HG03432 (cell line): ENCODE measurements around the gene LRRC27.
"Not testable (repeated sequence)": the region's sequence is repeated elsewhere in the genome, so short reads cannot be mapped to it uniquely, and the experiment has no call there.

Source experiments
- ATAC-seq: cut with Tn5 transposase; IDR thresholded peaks from one replicate; pipeline ENCODE4 v1.9.1; 2021; ENCODE audit warnings: mild to moderate bottlenecking, moderate library complexity; ENCODE audit not compliant: unreplicated experiment

Gene LRRC27

DNA sequence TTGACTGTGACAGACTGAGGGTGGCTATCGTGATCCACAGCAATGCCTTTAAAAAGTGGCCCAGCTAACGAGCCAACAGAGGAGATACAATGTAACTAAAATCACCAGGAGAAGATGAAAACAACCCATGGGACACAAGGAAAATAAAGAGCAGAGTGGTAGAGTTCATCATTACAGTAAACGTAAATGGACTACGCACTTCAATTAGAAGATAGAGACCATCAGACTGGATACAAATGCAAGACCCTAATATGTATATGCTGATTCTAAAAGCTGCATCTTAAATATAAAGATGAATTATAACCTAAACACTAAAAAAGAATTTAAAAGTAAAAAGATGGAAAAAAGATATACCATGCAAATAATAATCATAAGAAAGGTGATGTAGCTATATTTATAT lies 17.7 kb upstream of the LRRC27 start:
- no peak for ATAC-seq

DNA sequence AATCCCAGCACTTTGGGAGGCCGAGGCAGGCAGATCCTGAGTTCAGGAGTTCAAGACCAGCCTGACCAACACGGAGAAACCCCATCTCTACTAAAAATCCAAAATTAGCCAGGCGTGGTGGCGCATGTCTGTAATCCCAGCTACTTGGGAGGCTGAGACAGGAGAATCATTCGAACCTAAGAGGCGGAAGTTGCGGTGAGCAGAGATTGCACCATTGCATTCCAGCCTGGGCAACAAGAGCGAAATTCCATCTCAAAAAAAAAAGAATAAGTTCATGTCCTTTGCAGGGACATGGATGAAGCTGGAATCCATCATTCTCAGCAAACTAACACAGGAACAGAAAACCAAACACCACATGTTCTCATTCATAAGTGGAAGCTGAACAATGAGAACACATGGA lies 17.1 kb upstream of the LRRC27 start:
- not testable (repeated sequence) for ATAC-seq

DNA sequence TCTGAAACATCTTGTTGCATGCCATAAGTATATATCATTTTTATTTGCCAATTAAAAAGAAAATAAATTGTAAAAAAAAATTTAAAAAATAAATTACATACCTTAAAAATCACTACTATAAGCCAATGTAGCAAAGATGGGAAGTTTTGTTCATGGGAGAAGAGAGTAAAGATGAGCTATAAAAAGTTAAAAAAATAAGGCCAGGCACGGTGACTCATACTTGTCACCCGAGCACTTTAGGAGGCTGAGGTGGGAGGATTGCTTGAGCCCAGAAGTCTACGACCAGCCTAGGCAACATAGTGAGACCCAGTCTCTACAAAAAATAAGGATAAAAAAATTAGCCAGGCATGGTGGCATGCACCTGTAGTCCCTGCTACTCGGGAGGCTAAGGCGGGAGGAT lies 15.9 kb upstream of the LRRC27 start:
- no peak for ATAC-seq

DNA sequence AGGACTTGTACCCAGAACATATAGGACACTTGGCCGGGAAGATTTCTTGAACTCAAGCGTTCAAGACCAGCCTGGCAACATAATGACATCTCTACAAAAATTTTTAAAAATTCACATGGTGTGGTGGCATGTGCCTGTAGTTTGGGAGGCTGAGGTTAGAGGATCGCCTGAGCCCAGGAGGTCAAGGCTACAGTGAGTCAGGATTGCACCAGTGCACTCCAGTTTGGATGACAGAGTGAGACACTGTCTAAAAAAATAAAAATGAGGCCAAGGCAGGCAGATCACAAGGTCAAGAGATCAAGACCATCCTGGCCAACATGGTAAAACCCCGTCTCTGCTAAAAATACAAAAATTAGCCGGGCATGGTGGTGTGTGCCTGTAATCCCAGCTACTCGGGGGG lies 14.5 kb upstream of the LRRC27 start:
- not testable (repeated sequence) for ATAC-seq

DNA sequence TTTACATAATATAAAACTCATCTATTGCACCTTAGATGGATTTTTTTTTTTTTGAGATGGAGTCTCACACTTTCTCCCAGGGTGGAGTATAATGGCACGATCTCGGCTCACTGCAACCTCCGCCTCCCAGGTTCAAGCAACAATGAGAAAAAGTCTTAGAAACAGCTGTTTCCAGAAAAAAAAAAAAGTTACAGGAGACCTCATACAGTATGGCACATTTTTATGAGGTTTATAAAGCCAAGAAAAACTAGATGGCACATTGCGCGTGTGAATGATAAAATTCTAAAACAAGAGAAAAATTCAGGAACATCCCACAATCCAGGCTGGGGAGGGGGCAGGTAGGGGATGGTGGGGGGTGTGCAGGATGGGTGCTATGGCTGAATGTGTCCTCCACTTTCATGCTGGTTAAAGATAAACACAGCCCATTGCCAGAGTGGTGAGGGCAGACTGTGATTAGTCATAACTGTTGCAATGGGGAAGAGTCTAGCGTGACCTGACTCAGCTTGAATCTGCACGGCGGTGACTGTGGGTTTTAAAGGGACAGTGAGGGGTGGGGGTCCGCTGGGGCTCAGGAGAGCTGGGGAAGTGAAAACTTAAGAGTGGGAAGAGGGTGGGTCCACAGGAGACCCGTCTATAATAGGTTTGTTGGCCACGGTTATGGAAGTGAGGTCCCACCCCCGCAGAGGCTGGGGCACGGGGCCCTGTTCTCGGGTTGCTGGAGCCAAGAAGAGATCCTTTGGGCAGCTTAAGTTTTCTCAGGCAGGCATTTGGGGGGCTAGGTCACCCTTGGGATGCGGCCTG lies 11.9 kb upstream of the LRRC27 start:
- peak; percentile 100 for ATAC-seq

DNA sequence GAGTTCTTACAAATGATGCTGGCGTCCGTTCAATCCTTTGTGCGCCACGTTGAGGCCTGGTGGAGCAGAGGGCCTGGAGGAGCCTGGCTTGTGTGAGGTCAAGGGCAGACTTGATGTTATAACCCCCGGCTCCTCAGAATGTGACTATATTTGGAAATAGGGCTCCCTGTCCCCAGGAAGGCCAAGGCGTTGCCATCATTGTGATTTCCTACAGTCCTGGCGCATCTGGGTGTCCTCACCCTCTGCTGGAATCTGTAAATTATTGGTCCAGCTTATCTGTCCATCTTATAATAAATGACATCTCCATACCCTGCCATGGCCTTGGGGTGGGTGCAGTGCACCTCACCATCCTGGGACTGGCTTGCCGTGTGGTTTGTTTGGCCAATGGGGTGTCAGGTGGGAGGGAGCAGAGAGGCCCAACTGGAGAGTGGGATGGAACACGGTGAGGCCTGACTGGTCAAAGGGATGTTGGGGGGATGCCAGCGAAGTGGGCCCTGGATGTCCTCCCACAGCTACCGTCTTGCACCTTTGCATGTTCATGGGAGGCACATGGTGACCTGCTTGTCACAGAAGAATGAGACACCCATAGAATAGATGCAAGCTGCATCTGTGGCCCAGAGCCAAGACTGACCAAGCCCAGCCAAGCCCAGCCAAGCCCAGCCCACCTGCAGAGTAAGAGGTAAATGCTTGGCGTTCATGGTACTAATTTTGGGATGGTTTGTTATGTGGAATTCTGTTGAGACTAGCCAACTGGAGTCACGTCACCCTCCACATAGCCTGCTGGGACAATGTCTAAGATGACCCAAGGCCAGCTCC lies 11.1 kb upstream of the LRRC27 start:
- ATAC-seq: peak; percentile 15

DNA sequence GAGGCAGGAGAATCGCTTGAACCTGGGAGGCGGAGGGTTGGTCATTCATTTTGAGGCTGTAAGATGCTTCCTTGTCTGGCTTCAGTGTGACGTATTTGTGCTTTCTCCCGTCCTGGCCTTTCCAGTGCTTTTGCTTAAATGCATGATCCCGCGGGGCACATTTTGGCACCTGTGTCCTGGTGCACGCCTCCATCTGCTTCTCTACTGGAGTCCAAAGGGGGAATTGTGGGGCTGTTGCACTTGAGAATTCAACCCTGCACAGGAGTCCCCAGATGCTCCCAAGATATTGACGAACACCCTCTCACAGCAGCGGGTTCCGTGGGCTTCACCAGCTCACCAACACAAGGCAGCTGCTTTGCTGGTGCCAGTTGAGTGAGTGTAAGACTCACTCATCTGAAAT lies 10.3 kb upstream of the LRRC27 start:
- ATAC-seq: no peak

DNA sequence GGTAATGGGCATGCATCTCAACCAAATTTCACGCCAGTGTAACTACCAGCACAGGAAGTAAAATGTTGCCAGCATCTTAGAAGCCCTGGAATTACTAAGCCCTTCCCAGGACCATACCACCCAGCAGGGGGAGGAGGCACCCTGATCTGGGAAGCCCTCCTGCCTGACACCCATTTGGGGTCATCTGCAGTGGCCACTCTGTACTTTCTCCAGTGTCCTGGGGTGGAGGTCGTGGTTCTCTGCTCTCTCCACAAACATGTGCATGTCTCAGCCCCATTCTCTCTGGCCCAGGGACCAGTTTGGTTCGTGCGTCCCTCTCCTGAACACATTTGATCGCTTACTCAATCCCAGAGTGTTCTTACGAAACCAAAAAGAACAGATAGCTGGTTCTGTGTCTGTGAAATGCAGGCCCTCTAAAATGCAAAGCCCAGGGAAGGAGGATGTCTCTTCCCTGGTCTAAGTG lies 9.4 kb upstream of the LRRC27 start:
- no peak for ATAC-seq

DNA sequence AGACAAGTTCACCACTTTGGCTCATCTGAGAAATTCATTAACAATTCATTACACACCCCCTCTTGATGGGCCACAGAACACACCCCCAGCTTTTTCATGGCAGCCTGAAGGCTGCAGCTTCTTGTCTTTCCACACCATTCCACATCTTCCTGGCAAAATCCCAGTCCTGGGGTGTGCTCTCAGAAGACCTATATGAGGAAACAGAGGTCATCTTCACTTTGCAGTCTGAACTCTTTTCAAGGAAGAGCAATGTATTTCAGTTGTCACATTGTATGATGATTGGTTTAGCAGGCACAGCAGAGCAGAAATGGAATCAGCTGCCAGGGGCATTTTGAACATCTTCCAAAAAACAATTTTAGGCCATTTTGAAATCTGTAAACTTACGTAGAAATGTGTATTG lies 7.8 kb upstream of the LRRC27 start:
- ATAC-seq: no peak

DNA sequence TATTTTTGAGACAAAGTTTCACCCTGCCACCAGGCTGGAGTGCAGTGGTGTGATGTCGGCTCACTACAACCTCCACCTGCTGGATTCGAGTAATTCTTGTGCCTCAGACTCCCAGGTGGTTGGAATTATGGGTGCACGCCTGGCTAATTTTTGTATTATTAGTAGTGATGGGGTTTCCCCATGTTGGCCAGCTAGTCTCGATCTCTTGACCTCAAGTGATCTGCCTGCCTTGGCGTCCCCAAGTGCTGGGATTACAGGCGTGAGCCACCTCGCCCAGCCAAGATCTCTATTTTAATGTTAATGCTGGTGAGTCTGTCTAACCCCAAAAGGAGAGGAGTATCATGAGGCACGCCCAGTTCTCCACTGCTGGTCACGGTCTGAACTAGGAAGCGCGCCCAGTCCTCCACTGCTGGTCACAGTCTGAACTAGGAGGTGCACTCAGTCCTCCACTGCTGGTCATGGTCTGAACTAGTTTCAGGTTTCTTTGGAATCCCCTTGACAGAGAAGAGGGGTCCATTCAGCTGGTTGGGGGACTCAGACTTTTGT lies 5.6 kb upstream of the LRRC27 start:
- ATAC-seq: no peak

DNA sequence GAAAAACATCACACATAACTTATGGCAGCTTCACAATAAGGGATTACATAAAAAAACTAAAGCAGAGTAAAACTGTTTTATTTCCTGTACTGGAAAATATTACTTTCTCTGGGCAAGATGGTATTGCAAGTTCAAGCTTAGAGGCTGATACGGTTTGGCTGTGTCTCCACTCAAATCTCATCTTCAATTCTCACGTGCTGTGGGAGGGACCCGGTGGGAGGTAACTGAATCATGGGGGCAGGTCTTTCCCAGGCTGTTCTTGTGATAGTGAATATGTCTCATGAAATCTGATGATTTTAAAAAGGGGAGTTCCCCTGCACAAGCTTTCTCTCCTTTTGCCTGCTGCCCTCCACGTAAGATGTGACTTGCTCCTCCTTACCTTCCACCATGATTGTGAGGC lies 5.1 kb upstream of the LRRC27 start:
- no peak for ATAC-seq

DNA sequence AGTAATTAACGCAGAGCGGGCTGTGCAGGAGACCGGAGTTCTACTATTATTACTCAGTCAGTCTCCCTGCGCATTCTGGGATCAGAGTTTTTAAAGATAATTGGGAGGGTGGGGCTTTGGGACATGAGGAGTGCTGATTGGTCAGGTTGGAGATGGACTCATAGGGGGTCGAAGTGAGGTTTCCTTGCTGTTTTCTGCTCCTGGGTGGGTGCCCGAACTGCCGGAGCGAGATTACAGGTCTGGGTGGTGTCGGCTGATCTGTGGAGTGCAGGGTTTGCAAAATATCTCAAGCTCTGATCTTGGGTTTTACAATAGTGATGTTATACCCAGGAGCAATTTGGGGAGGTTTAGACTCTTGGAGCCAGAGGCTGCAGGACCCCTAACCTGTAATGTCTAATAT lies 3.9 kb upstream of the LRRC27 start:
- ATAC-seq: no peak

DNA sequence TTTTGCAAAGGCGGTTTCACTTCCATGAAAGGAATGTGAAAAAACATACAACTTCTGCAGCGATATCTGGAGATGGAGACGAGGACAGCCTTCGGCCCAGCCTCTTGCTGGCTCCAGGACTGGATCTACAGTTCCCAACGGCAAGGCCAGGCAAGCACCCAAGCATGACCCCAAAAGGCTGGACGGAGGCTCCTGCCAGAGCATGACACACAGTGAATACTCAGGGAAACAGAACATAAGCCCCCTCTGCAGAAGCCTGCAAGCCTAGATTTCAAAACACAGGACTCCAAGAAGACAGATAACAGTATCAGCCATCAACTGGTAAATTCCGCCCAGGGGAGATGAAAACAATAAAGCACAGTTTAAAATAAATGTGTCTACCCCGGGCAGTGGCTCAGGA lies 3.3 kb upstream of the LRRC27 start:
- no peak for ATAC-seq

DNA sequence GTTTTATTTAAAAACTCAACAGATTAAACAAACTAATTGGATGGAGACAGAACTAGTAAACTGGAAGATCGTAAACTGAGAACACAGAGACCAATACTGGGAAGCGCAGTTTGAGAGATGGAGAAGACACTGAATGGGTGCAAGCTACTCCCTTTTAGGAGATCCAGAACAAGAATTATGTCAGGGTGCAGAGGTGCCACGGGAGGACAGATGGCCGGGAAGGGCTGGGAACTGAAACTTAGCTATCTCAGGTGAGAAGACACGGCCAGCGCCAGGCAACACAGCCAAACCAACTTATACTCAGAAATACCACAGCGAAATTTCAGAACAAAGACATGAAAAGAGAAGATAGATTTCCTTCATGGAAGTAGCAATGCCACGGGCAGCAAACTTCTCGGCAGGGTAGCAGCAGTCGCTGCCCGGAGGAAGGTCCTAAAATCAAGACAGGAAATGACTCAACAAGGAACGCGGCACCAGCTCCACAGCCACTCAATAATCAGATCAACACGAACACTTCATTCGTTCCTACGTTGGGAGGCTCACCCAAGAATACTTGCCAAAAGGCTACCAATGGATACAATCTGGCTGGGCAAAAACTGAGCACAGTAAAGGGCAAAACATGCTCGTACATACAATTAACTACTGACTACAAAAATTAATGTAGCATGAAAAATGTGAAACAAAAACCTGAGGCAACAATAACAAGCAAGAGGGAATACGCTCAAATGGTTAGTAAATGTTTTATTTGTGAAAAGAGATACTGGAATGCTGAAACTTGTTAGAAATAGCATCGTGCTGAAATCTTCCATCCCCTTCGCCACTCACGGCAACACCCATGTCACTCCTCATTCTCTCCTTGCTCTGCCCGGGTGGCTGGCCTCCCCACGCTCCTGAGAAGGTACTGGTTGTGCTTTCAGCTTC lies 2.2 kb upstream of the LRRC27 start:
- no peak for ATAC-seq

DNA sequence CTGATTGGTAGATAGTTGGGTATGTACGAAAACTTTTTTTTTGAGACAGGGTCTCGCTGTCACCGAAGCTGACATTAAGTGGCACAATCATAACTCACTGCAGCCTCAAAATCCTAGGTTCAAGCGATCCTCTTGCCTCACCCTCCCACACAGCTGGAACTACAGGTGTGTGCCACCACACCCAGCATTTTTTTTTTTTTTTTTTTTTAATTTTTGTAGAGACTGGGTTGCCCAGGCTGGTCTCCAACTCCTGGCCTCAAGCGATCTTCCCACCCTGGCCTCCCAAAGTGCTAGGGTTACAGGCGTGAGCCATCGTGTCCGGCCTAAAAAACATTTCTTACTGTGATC lies 1.5 kb upstream of the LRRC27 start:
- ATAC-seq: no peak

DNA sequence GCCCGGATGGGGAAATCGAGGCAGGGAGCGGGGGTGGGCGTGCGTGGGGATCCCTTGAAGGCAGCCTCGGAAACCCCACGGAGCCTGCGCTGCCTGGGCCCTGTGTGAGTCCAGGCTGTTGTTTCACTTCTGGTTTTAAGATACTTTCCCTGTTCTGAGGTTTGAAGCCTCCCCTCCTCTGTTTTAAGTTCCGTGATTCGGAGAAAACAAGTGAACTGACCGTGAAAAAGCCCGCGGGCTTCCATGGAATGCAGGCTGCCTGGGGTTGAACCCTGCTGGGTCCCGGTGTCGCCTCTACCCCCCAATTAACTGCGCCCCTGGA lies 401 bp downstream of the LRRC27 start:
- ATAC-seq: peak; percentile 41

DNA sequence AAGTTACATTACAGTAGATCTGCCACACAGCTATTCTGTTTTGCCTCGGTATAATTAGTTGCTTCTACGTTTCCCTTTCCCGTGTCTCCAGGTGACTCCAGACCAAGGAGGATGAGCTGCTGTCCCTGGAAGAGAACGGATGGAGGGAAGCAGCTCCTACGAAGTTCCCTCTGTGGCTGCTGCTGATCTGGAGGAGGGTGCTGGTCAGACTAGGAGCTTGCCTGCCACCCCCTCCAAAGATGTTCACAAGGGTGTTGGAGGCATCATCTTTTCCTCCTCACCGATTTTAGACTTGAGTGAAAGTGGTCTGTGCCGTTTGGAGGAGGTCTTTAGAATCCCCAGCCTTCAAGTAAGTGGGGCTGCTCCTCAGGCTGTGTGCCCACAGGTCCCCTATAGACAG lies 1.4 kb downstream of the LRRC27 start:
- ATAC-seq: no peak

DNA sequence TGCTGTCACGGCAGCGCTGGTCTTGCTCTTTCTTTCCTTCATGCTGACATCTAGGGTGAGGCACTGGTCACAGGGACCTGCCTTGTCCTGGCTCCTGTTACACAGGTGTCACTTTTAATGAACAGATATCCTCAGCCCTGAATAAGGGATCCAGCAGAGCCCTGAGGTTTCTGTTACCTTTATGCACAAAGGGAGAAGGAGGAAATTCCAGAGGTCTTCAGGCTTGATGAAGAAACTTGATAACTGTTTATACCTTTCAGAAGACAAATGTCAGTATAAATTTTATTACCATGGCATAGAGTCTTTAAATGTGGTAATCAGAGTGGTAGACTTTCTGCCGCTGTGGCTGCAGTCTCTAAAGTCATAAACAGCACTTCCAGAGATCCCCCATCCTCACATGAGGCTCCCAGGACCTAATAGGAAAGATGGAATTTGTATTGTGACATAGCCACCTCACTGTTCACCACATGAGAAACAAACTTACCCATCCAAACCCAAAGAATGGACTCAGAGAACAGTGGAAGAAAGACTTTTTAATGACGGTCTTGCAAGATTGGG lies 2.7 kb downstream of the LRRC27 start:
- no peak for ATAC-seq

DNA sequence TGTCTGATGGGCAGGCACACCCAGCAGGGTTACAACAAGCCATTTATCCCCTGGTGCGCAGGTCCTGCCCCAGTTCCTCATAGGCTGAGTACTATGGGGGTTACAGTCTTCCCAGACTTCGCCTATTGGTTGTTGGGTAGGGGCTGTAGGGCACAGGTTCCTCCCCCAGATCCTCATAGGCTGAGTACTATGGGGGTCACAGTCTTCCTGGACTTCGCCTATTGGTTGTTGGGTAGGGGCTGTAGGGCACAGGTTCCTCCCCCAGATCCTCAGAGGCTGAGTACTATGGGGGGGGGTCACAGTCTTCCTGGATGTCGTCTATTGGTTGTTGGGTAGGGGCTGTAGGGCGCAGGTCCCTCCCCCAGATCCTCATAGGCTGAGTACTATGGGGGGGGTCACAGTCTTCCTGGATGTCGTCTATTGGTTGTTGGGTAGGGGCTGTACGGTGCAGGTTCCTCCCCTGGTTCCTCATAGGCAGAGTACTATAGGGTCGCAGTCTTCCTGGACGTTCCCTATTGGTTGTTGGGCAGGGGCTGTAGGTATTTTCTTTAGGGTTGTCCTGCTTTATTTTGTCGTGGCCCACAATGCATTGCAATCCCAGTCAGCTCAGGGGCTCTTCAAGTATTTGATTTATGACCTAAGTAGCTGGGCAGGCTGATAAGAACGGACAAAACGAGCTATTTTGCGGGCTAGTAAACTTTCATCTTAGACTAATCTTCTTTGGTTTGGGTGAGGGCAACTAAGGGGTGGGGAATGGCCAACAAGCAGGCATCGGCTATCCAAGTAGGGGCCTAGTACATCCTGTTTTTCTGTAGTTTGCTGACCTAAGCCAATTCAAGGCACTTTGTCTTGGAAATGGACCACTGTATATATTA lies 3.4 kb downstream of the LRRC27 start:
- ATAC-seq: peak; percentile 49
